ENCODE results near the gene PHACTR3. TPM values are rescaled to one million over a fixed set of nuclear protein-coding genes. Genes with fewer than 3 reads are reported as not detected.

The PHACTR3 gene
- polyA plus RNA-seq, 2 of the 4 experiments (the other 2 are of a cell fraction), result not detected

DNA sequence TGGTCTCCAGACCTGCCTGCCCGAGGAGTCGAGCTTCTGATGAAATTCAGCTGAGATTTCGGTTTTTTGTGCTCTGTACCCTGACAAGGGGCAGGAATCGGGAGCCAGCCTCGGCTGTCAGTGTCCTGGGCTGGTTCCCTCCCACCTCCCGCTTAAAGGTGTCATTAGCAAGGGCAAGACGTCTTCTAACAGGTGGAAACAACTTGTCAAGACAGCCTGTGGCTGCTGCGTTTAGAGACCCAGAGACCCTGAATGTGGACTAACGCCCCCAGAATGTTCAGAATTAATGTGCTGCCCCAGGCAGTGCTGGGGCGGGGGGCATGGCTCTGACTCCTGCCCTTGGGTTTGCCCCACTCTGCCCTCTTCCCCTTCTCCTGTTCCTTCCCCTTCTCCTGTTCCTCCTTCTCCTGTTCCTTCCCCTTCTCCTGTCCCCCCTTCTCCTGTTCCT lies 69.7 kb downstream of the PHACTR3 start:
- Histone ChIP-seq H3K4me3 (no peak overlapping the region), H3K4me1 (no peaks in the 10 kb centered on the region), H3K4me2 (no peak overlapping the region), H3K27ac (no peak overlapping the region), H3K9me3 (no peaks in the 10 kb centered on the region)
- CTCF ChIA-PET, result no interaction called here
- POLR2A ChIA-PET, result no interaction called here
- peak in 1 of 2 experiments; percentile 23; a peak in 1 of 6 replicates for ATAC-seq
- TF ChIP-seq ZFP36 (IDR thresholded peaks at IDR 0.05; ENCODE audit: borderline replicate concordance, partially characterized antibody) (no peak), RCOR1 (IDR thresholded peaks at IDR 0.05; ENCODE audit: low read depth, low read length) (no peak), ESRRA (IDR thresholded peaks at IDR 0.05; ENCODE audit: borderline replicate concordance, low read length) (no peak), USF2 (IDR thresholded peaks at IDR 0.05) (no peak), RNF2 (IDR thresholded peaks at IDR 0.05; ENCODE audit: borderline replicate concordance, low read depth) (no peak), FOXS1 (CRISPR knock-in tag; IDR thresholded peaks at IDR 0.05) (no peak), MAZ (IDR thresholded peaks at IDR 0.05; ENCODE audit: borderline replicate concordance, low read depth, low read length) (no peak), REST (IDR thresholded peaks at IDR 0.05) (no peak), CTCF (IDR thresholded peaks at IDR 0.05) (no peak), SMC3 (IDR thresholded peaks at IDR 0.05) (no peak), CBX8 (IDR thresholded peaks at IDR 0.05) (no peak), CBX2 (IDR thresholded peaks at IDR 0.05; ENCODE audit: borderline replicate concordance, low read depth) (no peak), ZSCAN20 (CRISPR knock-in tag; IDR thresholded peaks at IDR 0.05) (no peak), CEBPB (IDR thresholded peaks at IDR 0.05) (no peak), NFE2L2 (conservative IDR thresholded peaks at IDR 0.05; ENCODE audit: low read length) (no peak), FOSB (CRISPR knock-in tag; IDR thresholded peaks at IDR 0.05) (no peak)
- TF ChIP-seq, protein P1, sequence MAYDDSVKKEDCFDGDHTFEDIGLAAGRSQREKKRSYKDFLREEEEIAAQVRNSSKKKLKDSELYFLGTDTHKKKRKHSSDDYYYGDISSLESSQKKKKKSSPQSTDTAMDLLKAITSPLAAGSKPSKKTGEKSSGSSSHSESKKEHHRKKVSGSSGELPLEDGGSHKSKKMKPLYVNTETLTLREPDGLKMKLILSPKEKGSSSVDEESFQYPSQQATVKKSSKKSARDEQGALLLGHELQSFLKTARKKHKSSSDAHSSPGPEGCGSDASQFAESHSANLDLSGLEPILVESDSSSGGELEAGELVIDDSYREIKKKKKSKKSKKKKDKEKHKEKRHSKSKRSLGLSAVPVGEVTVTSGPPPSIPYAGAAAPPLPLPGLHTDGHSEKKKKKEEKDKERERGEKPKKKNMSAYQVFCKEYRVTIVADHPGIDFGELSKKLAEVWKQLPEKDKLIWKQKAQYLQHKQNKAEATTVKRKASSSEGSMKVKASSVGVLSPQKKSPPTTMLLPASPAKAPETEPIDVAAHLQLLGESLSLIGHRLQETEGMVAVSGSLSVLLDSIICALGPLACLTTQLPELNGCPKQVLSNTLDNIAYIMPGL (CRISPR knock-in tag; IDR thresholded peaks at IDR 0.05; ENCODE audit: borderline replicate concordance), result no peak
- no peak for FAIRE-seq
- 14% methylated on average over 10 of the region's 10 CpGs for WGBS (ENCODE audit: missing lambda C conversion rate)
- DNase-seq (ENCODE audit: low read depth in 1 of 2, low spot score in 1 of 2), result no peak

DNA sequence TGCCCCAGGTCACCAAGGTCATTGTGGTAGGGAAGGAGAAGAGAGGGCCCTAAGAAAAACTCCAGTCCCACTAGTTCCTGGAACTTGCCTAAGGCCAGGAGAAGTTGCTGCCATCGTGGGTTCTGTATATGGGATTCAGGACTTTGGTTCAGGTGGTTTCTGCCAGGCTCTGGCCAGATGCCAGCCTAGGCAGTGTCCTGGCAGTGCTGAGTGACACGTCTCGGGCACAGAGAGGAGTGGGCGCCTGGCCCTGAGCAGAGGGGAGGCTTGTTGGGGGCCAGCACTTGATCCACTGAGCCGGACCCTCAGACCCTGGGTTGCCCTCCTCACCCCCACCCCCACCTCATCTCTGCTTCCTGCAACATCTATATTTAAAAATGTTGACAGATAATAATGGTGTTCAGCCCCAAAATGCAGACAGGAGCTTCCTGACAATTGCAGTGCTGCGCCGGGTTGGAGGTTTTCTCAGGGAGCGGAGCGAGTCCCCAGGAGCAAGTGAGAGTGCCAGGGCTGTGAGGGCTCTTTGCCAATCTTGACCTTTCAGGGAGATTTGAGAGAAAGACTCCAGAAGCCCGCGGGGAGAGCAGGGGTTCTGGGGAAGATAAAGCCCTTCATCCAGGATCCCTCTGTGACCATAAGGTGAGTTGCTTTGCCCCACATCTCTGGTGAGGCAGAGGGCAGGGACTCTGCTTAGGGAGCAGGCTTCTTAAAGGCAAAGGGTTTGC lies 71.9 kb downstream of the PHACTR3 start:
- ATAC-seq (no peak), FAIRE-seq (no peak), DNase-seq (ENCODE audit: low read depth in 1 of 2, low spot score in 1 of 2) (no peak)
- no peak overlapping the region for H3K27ac ChIP-seq
- ChIA-PET CTCF (no interaction called here), POLR2A (no interaction called here)
- WGBS (ENCODE audit: missing lambda C conversion rate), result 17% methylated on average over 10 of the region's 11 CpGs
- H3K4me3 ChIP-seq, result no peak overlapping the region
- no peaks in the 10 kb centered on the region for H3K4me1 ChIP-seq
- TF ChIP-seq ZC3H11A (IDR thresholded peaks at IDR 0.05) (no peak), FOSL2 (IDR thresholded peaks at IDR 0.05) (no peak), FOSL2 (CRISPR knock-in tag; IDR thresholded peaks at IDR 0.05) (no peak), JUN (IDR thresholded peaks at IDR 0.05) (no peak), EP300 (IDR thresholded peaks at IDR 0.05) (no peak), RARB (CRISPR knock-in tag; IDR thresholded peaks at IDR 0.05) (no peak), REST (IDR thresholded peaks at IDR 0.05) (no peak), CHD2 (IDR thresholded peaks at IDR 0.05; ENCODE audit: low read length, partially characterized antibody) (no peak)
- TF ChIP-seq, protein P2, sequence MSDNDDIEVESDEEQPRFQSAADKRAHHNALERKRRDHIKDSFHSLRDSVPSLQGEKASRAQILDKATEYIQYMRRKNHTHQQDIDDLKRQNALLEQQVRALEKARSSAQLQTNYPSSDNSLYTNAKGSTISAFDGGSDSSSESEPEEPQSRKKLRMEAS (IDR thresholded peaks at IDR 0.05), result no peak
- no peaks in the 10 kb centered on the region for H3K9me3 ChIP-seq
- no peak overlapping the region for H3K4me2 ChIP-seq

All from A549 (cell line).